Right renal cortex interstitium (tissue), 3 donors: ENCODE data around the gene BRMS1L. TPM values are rescaled to one million over a fixed set of nuclear protein-coding genes. Genes with fewer than 3 reads are reported as not detected.
"Not testable (repeated sequence)": the region's sequence is repeated elsewhere in the genome, so short reads cannot be mapped to it uniquely, and the experiment has no call there.

Experiments used
- DNase-seq, 3 donors: peaks; one replicate each; pipeline ENCODE4 v3.0.0-alpha.2; 2013; ENCODE audit warnings: low read depth in 3 of 3, low spot score in 2 of 3
- polyA plus RNA-seq, 3 donors: library from polyadenylated mRNA; unstranded; fragments of 120-200 nt; gene quantifications; one replicate each; pipeline ENCODE4 v1.2.1, GENCODE V29; 2013; ENCODE audit not compliant: insufficient read length in 3 of 3

Gene BRMS1L
- polyA plus RNA-seq, 3 donors: 19.4 to 20.8 (median 19.7) TPM

- no peak for DNase-seq
These were observed 6.3 kb upstream of the BRMS1L start for GRCh38 chr14:35819591-35820540.

DNA sequence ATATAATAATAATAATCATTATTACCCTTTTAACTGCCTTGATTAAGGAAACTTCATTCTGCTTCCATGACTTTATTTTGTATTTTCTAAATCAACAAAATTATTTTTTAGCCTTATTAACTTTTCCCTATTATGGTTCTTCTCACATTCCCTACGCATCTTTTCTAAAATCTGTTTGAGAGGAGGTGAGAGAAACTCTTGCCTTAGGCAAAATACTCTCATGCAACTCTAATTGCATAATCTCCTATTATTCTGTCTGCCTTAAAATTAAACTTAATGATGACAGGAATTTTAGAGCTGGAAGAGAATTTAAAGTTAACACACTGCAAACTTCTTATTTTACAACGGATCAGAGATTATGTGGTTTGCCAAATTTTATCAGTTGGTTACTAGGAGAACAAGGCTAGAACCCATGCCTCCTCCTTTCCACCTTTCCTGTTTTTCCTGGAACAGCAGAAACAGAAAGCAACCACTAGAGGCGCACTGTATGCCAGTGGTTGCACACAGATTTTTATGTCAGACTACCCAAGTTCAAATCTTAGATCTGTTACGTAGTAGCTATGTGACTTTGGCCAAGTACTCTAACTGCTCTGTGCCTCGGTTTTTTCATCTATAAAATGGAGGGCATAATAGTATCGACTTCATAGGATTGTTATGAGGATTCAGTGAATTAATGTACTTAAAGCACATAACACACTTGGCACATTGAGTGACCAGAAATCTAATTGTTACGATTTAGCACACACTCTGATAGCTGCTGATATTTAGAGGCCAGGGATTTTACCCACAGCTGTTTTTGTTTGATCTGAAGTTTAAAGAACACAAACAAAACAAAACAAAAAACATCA, 4.3 kb upstream of the BRMS1L start:
- DNase-seq: no peak

DNA sequence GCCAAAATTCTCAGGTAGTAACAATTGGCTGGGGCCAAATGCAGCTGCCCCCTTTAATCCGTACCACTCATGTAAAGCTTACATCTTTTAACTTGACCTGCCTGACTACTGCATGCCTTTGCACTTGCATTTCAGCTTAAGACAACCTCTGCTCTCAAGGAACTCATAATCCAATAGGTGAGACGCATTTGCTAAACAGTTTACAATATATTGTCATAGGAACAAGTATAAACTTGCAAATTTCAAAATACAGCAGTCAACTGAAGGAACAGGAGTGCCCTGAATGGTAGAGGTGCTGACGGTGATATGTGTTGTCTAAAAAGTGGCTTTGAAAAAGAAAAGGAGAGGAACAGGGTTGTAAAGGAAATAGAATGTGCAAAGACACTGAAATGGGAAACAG, 3.6 kb upstream of the BRMS1L start:
- DNase-seq: no peak

- DNase-seq: not testable (repeated sequence)
These were observed 1.5 kb upstream of the BRMS1L start for GRCh38 chr14:35824446-35825165.

- DNase-seq: no peak
These were observed 245 bp upstream of the BRMS1L start for GRCh38 chr14:35825968-35826217.

DNA sequence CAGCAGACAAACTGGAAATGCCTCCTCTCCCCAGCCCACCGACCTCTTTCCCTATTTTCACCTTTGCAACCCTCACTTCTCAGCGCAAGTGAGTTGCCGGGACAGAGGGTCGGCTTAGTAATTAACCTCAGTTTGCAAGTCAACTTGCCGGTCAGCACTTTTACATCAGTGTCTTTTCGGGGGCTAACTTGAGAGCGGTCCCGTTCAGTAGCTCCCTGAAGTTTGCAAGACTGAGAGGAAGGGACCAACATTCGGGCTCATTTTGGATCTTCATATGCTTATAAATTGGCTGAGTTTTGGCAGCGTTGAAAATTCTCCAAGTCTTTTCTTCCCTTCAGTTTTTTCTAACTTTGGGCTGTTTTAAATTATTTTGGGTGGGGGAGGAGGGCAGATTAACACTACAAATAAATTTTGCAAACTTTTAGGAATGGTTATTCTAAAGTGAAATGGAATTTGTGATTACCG, 846 bp downstream of the BRMS1L start:
- no peak for DNase-seq

- DNase-seq: no peak
These were observed 1.7 kb downstream of the BRMS1L start for GRCh38 chr14:35827678-35828472.

GRCh38 chr14:35829449-35829848, 3.3 kb downstream of the BRMS1L start:
- DNase-seq: no peak

DNA sequence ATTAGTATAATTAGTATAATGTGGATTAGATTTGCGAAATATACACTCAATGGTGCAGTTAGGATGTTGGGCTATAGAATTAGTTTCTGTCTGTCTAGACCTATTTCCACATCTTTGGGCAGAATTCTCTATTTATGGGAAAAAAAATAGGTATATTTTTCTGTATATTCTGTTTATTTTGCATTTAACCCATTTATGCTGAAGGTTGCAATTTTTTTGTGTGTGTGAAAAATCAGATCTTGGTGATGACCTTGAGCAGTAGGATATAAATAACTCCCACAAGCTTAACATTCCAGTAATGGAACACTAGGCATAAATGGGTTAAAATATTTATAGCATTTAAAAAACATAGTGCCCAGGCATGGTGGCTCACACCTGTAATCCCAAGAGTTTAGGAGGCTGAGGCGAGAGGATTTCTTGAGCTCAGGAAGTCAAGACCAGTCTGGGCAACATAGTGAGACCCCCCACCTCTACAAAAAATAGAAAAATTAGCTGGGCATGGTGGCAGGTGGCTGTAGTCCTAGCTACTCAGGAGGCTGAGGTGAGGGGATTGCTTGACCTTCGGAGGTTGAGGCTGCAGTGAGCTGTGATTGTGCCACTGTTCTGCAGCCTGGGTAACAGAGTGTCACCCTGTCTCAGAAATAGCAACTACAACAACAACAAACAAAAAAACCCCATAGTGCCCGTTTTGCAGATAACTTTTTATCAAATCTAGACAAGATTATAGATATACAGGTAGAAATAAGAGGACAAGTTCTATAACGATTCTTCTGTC, 9.3 kb downstream of the BRMS1L start:
- DNase-seq: no peak

DNA sequence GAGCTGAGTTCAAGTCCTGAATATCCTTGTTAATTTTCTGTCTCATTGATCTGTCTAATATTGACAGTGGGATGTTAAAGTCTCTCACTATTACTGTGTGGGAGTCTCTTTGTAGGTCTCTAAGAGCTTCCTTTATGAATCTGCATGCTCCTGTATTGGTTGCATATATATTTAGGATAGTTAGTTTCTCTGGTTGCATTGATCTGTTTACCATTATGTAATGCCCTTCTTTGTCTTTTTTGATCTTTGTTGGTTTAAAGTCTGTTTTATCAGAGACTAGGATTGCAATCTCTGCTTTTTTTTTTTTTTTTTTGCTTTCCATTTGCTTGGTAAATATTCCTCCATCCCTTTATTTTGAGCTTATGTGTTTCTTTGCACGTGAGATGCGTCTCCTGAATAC, 15.6 kb downstream of the BRMS1L start:
- not testable (repeated sequence) for DNase-seq

DNA sequence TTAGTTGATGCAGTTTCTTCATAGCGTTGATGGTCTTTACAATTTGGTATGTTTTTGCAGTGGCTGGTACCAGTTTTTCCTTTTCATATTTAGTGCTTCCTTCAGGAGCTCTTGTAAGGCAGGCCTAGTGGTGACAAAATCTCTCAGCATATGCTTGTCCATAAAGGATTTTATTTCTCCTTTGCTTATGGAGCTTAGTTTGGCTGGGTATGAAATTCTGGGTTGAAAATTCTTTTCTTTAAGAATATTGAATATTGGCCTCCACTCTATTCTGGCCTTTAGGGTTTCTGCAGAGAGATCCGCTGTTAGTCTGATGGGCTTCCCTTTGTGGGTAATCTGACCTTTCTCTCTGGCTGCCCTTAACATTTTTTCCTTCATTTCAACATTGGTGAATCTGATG, 16.1 kb downstream of the BRMS1L start:
- DNase-seq: not testable (repeated sequence)

DNA sequence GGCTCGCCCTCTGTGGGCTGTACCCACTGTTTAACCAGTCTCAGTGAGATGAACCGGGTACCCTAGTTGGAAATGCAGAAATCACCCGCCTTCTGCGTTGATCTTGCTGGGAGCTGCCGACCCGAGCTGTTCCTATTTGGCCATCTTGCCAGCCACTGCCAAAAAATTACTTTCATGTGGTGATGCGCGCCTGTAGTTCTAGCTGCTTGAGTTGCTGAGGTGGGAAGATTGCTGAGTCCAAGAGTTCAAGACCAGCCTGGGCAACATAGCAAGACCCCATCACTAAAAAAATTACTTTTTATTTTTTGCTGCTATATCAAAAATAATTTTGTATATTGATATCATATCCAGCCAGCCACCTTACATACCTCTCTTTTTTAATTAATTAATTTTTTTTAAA, 18.4 kb downstream of the BRMS1L start:
- DNase-seq: no peak

DNA sequence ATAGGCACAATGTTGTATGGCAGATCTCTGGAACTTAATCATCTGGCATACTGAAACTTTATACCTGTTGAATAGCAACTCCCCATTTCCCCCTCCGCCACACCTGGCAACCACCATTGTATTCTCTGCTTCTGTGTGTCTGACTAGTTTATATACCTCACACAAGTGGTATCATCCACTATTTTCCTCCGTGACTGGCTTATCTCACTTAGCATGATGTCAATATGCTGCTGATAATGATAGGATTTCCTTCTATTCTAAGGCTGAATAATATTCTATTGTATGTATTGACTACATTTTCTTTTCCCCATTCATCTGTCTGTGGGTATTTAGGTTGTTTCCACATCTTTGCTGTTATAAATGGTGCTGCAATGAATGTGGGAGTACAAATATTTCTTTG, 21.5 kb downstream of the BRMS1L start:
- no peak for DNase-seq

GRCh38 chr14:35849122-35849521, 23.0 kb downstream of the BRMS1L start:
- DNase-seq: no peak

- no peak for DNase-seq
These were observed 25.7 kb downstream of the BRMS1L start for GRCh38 chr14:35851823-35852222.

DNA sequence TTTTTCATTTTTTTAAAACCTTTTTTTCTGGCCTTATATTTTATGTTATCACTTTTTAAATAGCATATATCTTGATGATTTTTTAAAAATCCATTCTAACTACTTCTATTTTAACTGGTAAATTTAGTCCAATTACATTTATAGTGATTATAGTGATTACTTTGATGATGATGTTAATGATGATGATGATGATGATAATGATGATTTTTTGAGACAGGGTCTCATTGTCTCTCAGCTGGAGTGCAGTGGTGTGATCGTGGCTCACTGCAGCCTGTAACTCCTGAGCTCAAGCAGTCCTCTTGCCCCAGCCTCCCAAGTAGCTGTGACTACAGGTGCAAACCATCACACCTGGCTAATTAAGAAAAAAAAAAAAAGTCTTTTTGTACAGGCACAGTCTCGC, 27.1 kb downstream of the BRMS1L start:
- no peak for DNase-seq

GRCh38 chr14:35854696-35855270, 28.6 kb downstream of the BRMS1L start:
- DNase-seq: no peak

- no peak for DNase-seq
These were observed 29.8 kb downstream of the BRMS1L start for GRCh38 chr14:35855876-35856481.
